CD4-positive, alpha-beta T cell treated with Interleukin-17A for 1 hour (primary cell): ENCODE data around the gene CAMTA1.
A peak's percentile ranks its signal among the peaks of the same experiment; 100 is the strongest.
"Not testable (repeated sequence)": the region's sequence is repeated elsewhere in the genome, so short reads cannot be mapped to it uniquely, and the experiment has no call there.

ENCODE experiments used
- DNase-seq: peaks from one replicate; pipeline ENCODE4 v3.0.0-alpha.2; 2020

CAMTA1 gene

DNA sequence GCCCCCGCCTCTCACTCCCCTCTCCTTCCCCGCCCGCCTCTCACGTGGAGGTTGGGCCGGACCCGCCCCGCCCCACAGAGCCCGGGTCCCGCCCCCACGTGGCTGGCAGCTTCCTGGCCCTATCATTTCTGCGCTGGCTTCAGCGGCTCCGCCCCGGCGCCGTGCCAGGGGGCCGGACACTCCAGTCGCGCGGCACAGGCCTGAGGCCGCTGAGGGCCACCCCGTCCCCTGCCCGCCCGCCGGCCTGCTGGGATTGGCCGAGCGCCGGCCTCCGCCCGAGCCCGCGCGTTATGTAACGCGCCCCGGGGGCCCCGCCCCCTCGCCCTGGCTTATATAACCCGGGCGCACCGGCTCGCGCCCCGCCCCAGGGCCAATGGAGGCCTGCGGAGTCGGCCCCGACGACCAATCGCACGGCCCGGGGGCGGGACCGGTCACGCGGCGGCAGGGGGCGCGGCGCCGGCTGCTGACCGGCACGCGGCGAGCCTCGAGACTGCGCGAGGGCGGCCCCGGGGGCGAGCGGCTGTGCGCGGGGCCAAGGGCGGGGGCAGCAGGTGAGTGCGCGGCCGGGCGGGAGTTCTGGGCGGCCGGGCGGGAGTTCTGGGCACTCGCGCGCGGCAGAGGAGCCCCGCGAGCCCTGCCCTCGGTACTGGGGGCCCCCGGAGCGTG is 998.7 kb downstream of the CAMTA1 start, which contains the start of gene PER3:
Gene PER3, plus strand, starts transcription at position 466 of the 666 bp plus-strand sequence. CDS start 587 bp downstream, outside the sequence.
- DNase-seq = peak; percentile 93

DNA sequence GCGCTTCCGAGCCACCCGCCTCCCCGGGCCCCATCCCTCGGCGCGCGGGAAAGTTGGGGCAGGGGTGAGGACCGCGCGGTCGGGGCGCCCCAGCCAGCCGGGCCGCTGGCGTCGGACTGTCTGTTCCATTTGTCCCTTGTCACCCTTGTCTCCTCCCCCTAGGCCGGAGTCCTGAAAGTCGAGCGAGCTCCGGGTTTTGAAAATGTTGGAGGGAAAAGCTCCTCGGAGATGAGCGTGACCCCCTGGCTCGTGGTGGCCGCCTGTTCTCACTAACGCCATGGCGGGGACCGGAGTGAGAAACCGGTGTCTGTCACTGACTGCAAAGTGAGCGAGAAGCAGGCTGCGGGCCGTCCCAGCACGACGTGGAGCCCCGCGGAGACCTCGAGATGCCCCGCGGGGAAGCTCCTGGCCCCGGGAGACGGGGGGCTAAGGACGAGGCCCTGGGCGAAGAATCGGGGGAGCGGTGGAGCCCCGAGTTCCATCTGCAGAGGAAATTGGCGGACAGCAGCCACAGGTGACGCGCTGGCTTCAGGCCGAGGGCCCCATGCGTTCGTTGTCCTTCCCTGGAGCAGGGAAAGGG is 999.3 kb downstream of the CAMTA1 start:
- DNase-seq = no peak

DNA sequence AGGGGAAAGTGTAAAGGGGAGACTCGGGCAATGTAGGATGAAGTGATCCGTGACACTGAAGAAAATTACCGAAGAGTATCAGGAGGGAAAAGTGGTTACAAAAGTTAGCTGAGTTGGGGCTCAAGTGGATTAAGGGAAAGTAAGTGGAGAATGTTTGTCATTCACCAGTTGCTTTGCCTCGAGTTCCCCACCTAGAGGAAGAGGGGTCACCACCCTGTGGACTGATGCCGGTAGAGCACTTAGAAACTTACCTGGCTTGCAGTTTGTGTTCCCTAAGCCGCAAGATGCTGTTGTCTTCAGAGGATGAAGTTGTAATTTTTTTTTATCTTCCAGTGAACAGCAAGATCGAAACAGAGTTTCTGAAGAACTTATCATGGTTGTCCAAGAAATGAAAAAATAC is 999.9 kb downstream of the CAMTA1 start:
- DNase-seq = no peak

- no peak for DNase-seq
Measured at GRCh38 chr1:7786795-7787194, 1001.5 kb downstream of the CAMTA1 start.

- no peak for DNase-seq
Measured at GRCh38 chr1:7789828-7790227, 1004.6 kb downstream of the CAMTA1 start.

- DNase-seq = not testable (repeated sequence)
Measured at GRCh38 chr1:7791027-7791426, 1005.8 kb downstream of the CAMTA1 start.

DNA sequence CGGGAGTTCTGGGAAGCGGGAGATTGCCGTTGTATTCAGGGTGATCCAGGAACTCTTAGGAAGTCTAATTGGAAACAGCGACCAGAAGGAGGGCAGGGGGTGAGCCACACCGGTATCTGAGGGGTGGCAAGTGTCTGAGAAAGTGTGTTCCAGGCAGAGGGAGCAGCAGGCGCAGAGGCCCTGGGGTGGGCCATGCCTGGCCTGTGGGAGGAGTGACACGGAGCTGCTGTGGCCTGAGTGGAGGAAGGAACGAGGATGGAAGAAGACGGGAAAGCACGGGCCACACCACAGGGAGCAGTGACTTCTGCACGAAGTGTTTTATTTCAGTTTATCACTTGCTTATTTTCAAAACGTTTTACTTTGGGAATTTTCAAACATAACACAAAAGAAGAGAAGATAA is 1010.2 kb downstream of the CAMTA1 start:
- DNase-seq = no peak

- no peak for DNase-seq
Measured at GRCh38 chr1:7805460-7805859, 1020.2 kb downstream of the CAMTA1 start.

DNA sequence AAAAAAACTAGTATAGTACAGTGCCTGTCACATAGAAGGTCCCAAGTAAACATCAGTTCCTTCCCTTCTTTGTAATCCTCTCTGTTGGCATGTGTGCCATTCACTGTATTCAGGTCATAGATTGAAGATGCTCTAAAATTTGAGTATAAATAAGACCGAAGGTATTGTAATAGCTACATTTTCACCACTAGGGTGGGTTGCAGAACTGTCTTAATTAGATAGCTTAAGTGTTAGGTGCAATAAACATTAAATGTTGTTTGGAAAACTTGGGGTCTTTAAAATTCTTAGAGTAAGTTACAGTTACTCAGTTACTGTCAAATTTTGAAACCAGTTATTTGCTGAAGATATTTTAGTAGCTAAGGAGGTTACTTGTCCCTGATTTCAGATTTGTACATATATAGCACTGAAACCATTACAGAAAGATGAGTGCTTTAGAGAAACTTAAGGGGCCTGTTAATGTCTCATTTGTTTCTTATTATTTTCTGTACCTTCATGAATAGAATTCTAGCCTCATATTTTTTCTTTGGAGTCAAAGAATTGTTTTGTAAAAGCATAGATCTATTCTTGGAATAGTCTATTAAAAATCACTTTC is 1023.1 kb downstream of the CAMTA1 start:
- peak; percentile 39 for DNase-seq

- no peak for DNase-seq
Measured at GRCh38 chr1:7809742-7810141, 1024.5 kb downstream of the CAMTA1 start.

GRCh38 chr1:7810395-7810794 is 1025.1 kb downstream of the CAMTA1 start:
- no peak for DNase-seq

- no peak for DNase-seq
Measured at GRCh38 chr1:7811476-7811875, 1026.2 kb downstream of the CAMTA1 start.

DNA sequence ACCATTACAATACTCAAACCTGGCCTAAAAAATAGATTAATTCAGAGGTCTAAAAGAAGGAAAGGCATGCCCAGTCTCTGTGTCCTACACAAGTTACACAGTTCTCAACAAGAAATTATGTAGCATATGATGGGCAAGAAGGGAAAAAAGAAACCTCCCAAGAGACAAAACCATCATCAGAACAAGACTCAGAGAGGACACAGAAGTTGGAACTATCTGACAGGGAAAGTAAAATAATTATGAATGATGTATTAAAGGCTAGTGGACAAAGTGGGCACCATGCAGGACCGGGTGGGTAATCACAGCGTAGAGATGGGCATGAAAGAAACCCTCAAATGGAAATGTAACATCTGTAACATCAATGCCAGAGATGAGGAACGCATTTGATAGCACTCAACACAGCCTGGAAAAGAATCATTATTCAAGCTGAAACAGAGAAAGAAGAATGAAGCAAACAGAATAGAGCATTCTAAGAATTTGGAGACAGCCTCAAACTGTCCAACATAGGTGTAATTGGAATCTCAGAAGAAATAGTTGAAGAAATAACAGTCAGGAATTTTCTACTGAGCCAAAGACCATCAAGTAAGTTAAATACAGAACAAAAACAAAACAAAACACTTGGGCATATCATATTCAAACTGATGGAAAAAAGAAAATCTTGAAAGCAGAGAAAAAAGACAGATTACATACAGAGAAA is 1028.6 kb downstream of the CAMTA1 start:
- DNase-seq = no peak
